GM19467 (cell line): ENCODE measurements around the gene TTLL10.
"Not testable (repeated sequence)": the region's sequence is repeated elsewhere in the genome, so short reads cannot be mapped to it uniquely, and the experiment has no call there.

Experiments used
- ATAC-seq: cut with Tn5 transposase; IDR thresholded peaks from one replicate; pipeline ENCODE4 v1.9.1; 2021; ENCODE audit warnings: mild to moderate bottlenecking, moderate library complexity; ENCODE audit not compliant: unreplicated experiment

The TTLL10 gene

DNA sequence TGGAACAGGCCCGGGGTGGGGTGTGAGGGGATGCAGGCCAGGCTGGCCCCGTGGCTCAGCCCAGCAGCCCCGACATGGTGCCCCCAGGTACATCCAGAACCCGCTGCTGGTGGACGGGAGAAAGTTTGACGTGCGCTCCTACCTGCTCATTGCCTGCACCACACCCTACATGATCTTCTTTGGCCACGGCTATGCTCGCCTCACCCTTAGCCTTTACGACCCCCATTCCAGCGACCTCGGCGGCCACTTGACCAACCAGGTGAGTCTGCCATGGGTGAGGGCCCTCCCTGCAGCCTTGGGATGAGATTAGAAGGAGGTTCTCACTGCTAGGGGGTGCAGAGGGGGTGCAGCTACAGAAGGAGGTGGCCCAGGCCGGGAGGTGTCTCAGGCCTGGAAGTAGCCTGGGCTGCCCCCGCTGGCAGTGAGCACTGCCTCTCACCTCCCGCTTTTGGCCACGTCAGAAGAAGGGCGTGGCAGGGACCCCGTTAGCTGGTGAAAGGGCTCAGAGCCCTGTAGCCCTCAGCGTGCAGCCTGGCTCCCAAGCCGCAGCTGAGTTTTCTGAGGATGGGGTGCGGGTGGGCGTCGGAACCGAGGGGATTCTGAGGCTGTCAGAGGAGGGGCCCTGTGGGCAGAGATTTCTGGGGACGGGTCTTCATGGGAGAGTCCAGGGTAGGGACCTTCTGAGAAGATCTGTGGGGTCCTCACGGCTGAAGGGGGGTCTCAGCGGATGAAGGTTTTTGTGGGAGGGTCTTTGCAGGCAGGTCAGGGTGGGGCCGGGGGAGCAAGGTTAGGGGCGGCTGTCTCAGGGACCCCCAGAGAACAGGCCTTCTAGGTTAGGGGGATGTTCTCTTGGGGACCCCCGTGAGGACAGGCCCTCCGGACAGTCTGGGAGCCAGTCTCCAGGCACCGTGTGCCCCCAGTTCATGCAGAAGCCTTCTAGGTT lies 10.4 kb downstream of the TTLL10 start:
- ATAC-seq, result no peak

DNA sequence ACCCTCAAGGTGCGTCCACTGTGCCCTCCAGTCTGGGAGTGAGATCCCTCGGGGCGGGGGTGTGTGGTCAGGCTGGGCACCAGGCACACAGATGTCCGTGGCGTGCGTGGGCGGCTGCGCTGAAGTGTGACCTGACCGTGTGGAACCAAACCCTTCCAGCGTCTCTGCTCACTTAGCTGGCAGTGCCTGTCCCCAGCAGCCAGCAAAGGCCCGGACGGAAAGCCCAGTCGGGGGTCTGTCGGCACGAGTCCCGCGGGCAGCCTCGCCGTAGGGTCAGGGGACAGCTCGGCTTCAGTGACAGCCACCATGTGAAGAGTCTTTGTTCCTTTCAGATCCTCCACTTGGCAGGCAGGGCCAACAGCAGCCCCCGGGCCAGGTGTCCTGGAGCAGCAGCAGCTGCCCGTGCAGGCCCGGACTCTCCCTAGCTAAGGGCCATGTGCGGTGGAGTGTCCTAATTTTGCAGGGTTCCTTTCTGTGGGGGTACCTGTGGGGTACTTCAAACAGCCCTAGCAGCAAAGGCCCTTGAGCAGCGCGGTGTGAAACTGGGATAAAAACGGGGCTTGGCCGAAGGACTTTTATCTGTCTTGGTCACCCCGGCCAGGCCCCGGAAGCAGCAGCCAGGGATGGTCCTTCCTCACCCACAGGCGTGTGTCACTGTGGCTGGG lies 11.6 kb downstream of the TTLL10 start:
- ATAC-seq, result no peak

DNA sequence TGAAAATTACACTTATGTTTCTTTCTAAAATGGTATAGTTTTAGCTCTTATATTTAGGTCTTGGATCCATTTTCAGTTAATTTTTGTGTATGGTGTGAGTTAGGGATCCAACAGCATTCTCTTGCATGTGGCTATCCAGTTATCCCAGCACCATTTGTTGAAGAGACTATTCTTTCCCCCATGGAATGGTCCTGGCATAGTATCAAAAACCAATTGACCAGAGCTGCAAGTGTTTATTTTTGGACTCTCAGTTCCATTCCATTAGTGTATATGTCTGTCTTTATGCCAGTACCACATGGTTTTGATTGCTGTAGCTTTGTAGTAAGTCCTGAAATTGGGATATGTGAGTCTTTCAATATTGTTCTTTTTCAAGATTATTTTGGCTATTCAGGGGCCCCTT lies 14.3 kb downstream of the TTLL10 start:
- ATAC-seq, result no peak

DNA sequence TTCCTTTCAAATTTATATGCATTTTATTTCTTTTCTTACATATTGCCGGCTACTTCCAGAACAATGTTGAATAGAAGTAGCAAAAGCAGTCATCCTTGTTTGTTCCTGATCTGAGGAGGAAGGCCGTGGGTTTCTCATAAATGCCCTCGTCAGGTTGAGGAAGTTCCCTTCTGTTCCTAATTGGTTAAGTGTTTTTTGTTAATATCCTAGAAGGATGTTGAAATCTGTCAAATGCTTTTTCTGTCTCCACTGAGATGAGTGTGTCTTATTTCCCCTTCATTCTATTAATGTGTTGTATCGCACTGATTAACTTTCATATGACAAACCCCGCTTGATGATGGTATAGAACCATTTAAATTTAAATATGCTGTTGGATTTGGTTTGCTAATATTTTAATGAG lies 15.4 kb downstream of the TTLL10 start:
- ATAC-seq, result no peak

DNA sequence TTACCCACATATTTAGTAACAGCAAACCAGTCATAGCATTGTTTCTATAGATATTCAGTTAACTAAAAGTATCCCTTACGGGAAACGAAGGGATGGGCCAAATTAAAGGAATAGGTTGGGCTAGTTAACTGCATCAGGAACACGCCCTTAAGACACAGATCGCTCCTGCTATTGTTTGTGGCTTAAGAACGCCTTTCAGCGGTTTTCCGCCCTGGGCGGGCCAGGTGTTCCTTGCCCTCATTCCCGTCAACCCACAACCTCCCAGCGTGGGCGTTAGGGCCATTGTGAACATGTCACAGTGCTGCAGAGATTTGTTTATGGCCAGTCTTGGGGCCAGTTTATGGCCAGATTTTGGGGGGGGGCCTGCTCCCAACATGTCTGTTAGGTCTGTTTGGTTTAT lies 18.1 kb downstream of the TTLL10 start:
- ATAC-seq, result no peak

DNA sequence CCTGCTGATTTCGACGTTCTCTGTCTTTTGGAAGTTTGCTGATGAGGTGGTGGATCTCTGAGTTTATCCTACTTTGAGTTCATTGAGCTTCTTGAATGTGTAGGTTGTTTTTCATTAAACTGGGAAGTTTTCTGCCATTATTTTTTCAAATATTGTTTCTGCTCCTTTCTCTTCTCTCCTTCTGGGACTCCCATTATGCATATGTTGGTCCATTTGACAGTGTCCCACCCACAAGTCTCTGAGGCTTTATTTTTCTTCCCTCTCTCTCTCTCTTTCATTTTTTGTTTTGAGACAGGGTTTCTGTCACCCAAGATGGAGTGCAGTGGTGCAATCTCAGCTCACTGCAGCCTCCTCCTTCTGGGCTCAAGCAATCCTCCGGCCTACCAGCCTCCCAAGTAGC lies 21.0 kb downstream of the TTLL10 start:
- no peak for ATAC-seq

DNA sequence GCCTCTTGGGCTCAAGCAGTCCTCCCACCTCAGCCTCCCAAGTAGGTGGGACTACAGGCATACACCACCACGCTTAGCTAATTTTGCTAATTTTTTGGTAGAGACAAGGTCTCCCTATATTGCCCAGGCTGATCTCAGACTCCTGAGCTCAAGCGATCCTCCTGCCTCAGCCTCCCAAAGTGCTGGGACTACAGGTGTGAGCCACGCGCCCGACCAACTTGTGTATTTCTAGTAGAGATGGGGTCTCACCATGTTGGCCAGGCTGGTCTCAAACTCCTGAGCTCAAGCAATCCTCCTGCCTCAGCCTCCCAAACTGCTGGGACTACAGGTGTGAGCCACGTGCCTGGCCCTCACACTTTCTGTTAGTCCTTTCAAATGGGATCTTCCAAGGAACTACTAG lies 22.0 kb downstream of the TTLL10 start:
- ATAC-seq, result not testable (repeated sequence)

DNA sequence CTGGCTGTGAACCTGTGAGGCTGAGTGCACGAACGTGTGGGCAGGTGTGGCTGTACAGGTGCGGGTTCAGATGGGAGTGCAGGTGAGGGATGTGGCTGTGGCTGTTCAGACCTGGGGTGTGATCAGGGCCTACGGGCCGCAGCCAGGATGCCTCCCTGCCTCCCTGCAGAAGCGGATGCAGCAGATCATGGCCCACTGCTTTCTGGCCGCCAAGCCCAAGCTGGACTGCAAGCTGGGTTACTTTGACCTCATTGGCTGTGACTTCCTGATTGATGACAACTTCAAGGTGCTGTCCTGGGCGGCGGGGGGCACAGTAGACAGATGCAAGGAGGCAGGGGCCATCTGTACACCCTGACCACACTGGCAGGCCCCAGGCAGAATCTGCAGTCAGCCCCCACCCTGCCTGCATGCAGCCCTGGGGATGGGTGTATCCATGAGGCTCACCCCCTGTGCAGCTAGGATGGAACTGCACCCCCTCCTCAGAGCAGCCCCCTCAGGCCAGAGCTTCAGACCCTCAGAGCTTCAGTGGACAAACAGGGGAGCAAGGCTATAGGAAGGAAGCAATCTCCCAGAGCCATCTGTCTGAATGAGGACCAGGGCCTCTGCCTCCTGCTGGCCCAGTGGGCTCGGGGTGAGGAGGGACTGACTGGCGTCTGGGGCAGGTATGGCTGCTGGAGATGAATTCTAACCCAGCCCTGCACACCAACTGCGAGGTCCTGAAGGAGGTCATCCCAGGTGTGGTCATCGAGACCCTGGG lies 22.9 kb downstream of the TTLL10 start:
- no peak for ATAC-seq

DNA sequence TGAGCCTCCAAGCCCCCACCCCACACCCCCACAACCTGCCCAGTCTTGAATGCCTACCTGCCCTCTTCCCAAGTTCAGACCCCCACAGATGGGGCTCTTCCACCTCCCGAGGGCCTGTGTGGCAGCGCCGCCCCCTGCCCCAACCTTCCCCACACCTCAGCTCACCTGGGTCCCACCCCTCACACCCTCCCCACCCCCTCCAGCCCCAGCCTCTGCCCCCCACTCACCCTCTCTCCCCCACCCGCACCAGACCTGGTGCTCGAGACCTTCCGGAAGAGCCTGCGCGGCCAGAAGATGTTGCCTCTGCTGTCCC lies 23.5 kb downstream of the TTLL10 start:
- ATAC-seq, result no peak

DNA sequence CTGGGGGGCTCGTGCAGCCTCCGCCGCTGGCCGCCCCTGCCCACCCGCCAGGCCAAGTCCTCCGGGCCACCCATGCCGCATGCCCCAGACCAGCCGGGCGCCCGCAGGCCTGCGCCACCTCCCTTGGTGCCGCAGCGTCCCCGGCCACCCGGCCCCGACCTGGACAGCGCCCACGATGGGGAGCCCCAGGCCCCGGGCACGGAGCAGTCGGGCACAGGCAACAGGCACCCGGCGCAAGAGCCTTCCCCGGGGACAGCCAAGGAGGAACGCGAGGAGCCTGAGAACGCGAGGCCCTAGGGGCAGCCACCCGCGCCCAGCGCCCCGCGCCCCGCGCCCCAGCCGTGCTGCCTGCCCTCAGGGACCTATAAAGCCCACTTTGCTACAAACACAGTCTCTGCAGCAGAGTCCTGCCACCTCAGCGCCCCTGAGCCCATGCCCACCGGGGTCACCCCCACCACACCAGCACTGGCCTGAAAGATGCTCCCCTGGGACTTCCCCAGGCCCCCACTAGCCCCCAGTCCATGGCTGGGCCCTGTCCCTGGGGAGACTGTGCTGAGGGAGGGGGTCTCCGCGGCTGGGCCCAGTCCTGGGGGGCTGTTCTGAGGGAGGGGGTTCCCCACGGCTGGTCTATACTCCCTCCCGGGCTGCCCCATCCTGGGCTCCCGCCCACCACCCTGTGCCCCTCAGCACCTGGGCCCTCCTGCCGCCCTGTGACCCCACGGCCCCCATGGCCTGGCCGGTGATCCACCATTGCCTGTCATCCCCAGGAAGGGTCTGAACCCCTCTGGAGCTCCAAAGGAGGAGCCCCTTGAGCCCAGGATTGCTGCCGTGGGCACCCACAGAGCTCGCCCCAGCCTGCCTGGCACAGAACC lies 24.1 kb downstream of the TTLL10 start:
- ATAC-seq, result no peak

DNA sequence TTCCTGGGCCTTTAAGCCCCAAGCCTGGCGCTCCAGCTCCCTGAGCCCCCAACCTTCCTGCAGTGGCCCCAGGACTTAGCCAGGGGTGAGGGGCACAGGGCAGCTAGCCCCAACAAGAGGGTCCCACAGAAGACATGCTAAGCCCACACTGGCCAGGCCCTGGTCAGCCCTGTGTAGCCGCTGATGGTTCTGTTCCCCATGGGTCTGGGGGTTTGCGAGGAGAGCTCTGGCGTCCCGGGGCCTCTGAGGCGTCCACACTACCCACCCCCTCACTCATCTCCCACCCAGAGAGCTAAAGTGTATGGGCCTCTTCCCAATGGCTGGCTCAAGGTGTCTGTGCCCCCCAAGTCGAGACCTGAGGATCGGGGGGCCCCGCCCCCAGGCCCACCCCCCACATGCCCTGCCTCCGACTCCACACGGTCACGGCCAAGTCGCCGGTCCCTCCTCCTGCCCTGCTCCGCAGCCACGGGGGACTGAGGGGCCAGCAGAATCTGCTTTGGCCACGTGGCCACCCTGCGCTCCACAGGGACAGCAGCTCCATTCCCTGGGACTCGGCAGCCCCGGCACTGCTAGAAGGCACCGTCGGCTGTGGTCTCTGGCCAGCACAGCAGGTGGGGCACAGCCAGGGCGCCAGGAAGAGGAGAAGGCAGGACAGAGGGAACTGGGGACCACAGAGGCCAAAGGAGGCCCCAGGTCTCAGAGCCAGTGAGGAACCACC lies 24.9 kb downstream of the TTLL10 start:
- ATAC-seq, result no peak

DNA sequence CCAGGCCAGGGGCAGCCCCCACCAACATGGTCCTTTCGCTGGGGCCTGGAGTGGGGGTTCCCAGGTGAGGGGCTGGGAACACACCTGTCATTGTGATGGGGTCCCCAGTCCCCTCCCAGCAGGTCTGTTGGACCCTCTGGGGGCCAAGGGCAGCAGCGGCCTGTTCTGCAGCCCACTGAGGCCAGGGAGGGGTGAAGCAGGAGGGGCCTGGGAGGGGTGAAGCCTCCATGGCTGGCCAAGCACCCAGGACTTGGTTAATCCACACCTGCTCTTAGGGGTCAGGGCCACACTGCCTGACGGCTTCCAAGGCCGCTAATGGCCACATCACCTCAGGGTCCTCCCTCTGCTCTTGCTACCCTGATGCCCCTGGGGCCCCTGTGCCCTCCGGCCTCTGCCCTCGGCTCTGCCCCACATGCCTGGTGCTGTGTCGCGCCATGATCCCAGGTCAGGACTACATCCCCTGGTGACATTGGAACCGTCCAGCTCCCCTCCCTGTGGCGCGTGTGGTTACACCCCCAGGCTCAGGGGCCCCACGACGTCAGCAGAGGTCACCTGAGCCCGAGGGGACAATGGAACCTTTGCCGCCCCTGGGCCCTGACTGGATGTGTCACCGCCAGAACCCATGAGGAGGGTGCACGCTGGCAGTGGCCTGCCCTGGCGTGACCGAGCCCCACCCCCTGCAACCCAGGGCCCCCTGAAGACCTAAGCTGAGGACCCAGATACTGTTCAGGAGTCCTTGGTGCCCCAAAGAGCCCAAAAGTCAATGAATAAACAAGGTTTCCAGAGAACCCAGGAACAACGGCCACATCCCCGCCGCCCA lies 25.7 kb downstream of the TTLL10 start:
- ATAC-seq, result no peak

DNA sequence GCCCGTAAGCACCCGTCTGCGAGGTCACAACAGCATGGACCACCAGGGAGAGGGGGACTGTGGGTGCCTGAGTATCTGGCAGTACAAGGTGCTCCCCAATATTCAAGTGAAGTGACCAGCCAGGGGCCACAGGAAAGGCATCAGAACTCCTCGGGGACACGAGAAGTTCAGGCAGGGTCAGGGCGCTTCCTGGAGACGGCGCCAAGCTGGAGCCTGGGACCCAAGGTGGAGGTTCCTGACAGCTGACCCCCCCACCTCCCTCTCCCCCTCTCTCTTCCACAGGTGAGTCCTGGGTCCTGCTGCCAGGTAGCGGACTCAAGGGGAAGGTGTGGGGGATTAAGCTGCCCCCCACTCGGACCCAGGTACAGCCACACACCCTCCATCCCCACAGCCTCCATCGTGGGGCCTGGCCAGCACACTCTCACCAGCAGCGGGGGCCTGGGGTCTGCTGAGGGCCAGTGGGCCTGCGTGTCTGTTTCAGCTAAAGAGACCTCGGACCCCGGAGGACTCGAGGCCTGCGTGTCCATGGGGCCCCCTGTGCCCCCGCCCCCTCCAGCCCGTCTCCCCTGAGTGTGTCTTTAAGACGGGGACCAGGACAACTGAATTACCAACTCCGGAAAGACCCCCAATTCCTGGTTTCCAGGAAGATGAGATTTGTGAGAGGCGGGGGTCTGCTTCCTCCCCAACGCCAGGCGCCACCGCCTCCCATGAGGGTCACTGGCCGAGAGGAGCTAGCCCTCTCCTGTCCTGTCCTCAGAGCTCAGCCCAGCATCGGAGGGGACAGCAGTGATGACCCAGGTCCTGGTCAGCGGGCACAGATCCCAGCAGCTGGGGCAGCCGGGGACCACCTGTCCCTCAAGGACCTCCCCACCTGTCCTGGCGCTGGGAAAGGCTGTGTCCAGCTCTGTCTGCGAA lies 26.5 kb downstream of the TTLL10 start:
- ATAC-seq, result no peak

DNA sequence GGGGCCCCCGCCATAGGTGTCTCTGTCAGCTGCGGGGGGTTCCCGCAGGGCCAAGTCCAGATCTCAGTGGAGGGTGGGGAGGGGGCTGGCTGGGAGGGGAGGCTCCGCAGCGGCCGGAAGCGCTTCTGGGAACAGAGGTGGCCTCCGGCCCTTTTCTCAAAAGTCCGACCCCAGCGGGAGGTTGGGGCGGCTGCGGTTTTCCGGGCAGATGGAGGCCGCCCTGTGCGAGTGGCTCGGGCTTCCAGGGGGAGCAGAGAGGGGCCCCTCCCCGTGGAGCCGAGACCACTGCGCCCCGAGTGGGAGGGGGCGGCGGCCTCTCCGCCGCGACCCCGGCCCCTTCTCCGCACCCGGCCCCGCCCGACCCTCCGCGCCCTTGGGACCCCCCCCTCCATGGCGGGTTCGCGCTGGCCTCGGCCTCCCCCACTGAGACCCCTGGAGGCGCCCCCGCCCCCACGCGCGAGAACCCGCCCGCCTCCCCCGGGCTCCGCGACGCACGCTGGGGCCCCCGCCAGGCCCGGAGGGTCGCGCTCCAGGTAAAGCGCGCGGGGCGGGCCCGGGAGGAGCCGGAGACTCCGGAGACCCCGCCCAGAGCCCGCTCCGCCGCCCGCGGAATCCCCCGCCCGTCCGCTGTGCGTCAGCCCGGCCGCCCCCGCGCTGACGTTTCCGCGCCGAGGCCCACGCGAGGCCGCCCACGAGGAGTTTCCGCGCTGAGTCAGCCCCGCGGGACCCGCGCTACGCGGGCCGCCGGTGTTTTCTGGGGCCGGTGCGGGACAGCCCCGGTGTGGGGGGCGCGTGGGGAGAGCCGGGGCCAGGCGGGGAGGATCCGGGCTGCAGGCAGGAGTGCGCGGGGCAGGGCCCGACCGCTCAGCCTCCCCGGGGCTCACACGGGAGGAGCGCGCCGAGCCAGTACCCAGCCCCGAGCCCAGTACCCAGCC lies 27.5 kb downstream of the TTLL10 start:
- ATAC-seq, result no peak

DNA sequence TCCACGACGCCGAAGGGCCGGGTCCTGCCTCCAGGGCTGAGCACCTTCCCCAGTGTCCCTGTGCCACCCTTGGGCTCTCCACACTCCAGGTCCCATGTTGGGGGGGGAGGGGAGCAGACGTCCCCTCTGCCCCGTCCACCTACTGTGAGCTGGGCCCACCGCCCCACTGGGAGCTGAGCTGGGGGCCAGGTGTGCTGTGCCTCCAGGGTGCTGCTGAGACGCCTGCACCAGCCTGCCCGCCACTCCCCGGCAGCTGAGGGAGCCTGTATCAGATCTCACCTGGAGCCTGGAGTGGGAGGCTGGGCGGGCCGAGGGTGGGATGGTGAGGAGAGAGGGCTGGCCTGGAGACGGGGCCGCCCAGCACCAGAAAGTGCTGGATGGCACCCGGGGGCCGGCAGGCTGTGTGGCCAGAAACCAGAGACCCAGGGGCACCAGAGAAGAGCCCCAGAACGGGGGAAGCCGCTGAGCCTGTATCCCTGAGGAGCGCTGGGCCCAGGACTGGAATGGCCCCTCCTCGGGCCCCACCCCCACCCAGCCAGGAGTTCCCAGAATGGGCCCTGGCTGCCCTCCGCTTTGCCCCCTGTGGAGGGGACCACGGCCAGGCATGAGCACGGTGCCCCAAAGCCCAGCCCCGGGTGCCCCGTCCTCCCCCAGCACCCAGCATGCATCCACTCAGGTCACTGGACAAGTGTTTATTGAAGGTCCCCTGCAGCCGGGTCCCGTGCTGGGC lies 29.3 kb downstream of the TTLL10 start:
- ATAC-seq, result no peak

DNA sequence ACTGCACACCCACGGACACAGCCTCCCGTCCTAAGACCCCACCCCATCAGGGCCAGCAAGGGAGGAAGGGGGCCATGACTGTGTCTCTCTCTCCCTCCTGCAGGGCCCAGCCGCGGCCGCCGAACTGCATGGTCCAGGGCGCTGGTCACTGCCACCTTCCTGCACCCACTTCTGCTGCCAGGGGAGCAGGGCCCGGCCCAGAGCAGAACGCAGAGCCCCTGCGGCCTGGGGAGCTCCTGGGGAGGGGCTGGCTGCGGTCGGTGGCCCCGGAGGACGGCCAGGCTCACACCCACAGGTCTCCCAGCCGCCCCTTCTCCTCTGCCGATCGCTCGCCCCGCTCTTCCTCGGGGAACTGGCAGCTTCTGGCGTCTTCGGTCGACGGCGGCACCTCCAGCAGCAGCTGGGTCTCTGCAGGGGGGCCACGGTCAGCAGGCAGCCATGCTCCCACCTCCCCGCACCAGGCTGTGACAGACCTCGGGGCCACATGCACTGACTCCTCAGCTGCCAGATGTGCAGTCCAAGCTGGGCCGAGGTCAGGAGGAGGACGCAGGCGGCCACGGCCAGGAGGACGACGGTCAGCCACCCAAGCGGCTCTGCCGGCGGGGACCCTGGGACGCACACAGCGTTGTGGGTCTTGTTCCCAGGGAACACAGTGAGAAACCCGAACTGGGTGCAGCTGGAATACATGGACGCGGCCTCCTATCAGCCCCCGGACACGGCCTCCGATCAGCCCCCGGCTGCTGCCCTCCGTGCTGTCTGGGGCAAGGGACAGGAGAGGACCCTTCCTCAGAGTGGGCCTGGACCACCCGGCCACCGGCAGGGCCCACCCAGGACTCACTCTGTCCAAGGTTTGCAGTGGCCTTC lies 30.1 kb downstream of the TTLL10 start:
- no peak for ATAC-seq
